ENCODE data around the gene CALU. TPM values are rescaled to one million over a fixed set of nuclear protein-coding genes. Genes with fewer than 3 reads are reported as not detected.

CALU gene
- total RNA-seq, 1 donor from 2014 or later = 280 TPM

DNA sequence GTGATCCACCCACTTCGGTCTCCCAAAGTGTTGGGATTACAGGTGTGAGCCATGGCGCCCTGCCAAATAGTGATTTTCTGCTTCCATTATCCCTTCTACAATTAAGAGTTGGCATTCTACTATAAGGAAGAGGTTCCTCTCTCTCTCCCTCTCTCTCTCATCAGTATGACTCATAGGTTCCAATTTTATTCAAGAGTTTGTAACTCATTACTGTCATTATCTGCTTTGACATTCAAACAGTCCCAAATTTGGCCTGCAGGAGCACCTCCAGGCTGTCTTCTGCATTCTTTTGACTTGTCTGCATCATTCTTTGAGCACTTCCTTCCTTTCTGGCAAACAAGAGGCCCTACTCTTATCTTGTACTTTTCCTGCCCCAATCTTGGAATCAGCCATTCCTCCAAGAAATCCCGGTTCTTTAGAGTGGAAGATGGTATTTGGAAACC lies 33.2 kb upstream of the CALU start:
- TF ChIP-seq, protein P1, sequence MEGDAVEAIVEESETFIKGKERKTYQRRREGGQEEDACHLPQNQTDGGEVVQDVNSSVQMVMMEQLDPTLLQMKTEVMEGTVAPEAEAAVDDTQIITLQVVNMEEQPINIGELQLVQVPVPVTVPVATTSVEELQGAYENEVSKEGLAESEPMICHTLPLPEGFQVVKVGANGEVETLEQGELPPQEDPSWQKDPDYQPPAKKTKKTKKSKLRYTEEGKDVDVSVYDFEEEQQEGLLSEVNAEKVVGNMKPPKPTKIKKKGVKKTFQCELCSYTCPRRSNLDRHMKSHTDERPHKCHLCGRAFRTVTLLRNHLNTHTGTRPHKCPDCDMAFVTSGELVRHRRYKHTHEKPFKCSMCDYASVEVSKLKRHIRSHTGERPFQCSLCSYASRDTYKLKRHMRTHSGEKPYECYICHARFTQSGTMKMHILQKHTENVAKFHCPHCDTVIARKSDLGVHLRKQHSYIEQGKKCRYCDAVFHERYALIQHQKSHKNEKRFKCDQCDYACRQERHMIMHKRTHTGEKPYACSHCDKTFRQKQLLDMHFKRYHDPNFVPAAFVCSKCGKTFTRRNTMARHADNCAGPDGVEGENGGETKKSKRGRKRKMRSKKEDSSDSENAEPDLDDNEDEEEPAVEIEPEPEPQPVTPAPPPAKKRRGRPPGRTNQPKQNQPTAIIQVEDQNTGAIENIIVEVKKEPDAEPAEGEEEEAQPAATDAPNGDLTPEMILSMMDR (IDR thresholded peaks at IDR 0.05; ENCODE audit: insufficient read depth, low read length, severe bottlenecking) = no peak
- no peak overlapping the region for H3K4me3 ChIP-seq (ENCODE audit: low read depth, low read length)
- FAIRE-seq = no peak
- H3K27me3 ChIP-seq (ENCODE audit: control insufficient read depth, insufficient read depth, low read length) = no peaks in the 10 kb centered on the region
- peak; percentile 35 for DNase-seq (ENCODE audit: low read depth)
- no peaks in the 10 kb centered on the region for H3K36me3 ChIP-seq (ENCODE audit: control insufficient read depth, insufficient read depth, low read length)

DNA sequence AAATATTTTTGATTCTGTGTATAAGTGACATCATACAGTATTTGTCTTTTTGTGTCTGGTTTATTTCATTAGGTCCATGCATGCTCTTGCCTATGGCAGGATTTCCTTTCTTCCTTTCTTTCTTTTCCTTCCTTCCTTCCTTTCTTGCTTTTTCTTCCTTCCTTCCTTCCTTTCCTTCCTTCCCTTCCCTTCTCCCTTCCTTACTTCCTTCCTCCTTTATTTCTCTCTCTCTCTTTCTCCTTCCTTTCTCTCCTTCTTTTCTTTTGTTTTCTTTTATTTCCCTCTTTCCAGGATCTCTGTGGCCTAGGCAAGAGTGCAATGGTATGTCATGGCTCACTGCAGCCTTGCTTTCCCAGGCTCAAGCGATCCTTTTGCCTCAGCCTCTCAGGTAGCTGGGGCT lies 31.4 kb upstream of the CALU start:
- Histone ChIP-seq H3K4me3 (ENCODE audit: low read depth, low read length) (no peak overlapping the region), H3K36me3 (ENCODE audit: control insufficient read depth, insufficient read depth, low read length) (no peaks in the 10 kb centered on the region), H3K27me3 (ENCODE audit: control insufficient read depth, insufficient read depth, low read length) (no peaks in the 10 kb centered on the region)
- TF ChIP-seq, protein P1 (IDR thresholded peaks at IDR 0.05; ENCODE audit: insufficient read depth, low read length, severe bottlenecking) = no peak
- no peak for FAIRE-seq
- no peak for DNase-seq (ENCODE audit: low read depth)

DNA sequence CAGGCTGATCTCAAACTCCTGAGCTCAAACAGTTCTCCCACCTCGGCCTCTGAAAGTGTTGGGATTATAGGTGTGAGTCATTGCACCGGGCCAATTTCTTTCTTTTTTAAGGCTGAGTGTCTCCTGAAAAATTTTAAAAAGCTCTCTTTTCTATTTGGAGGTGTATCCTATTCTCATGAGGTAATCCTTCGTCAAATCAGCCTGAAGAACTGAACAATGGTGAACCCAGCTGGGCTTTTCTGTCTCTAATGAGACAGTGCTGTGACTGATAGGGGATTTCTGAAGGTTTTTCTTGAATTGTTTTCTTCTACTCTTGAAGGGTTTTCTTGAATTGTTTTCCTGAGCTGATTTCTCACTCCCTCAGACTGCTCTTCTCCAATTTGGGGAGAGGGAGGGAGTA lies 30.9 kb upstream of the CALU start:
- H3K36me3 ChIP-seq (ENCODE audit: control insufficient read depth, insufficient read depth, low read length) = no peaks in the 10 kb centered on the region
- FAIRE-seq = no peak
- DNase-seq (ENCODE audit: low read depth) = no peak

DNA sequence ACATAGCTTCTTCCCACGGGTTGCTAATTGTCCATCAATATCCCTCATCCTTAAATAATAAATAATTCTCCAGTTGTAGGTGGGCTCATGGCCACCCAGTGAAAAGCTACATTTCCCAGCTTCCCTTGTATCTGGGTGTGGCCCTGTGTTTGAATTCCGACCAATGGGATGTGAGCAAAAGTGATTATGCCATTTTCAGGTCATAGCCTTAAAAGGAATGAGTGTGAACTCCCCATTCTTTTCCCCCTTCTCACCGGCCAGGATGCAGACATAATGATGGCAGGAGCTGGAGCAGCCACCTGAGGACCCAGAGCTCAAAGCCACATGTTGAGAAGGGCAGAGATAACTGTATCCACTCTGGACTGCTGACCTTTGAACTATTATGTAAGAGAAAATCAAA lies 30.3 kb upstream of the CALU start:
- FAIRE-seq (no peak), DNase-seq (ENCODE audit: low read depth) (no peak)
- Histone ChIP-seq H3K4me3 (ENCODE audit: low read depth, low read length) (no peak overlapping the region), H3K27me3 (ENCODE audit: control insufficient read depth, insufficient read depth, low read length) (no peaks in the 10 kb centered on the region), H3K36me3 (ENCODE audit: control insufficient read depth, insufficient read depth, low read length) (no peaks in the 10 kb centered on the region)
- TF ChIP-seq, protein P1 (IDR thresholded peaks at IDR 0.05; ENCODE audit: insufficient read depth, low read length, severe bottlenecking) = no peak

More for the DNA sequence above, 30.9 kb upstream of the CALU start:
- Histone ChIP-seq H3K27me3 (ENCODE audit: control insufficient read depth, insufficient read depth, low read length) (no peaks in the 10 kb centered on the region), H3K4me3 (ENCODE audit: low read depth, low read length) (no peak overlapping the region)
- TF ChIP-seq, protein P1 (IDR thresholded peaks at IDR 0.05; ENCODE audit: insufficient read depth, low read length, severe bottlenecking) = no peak

DNA sequence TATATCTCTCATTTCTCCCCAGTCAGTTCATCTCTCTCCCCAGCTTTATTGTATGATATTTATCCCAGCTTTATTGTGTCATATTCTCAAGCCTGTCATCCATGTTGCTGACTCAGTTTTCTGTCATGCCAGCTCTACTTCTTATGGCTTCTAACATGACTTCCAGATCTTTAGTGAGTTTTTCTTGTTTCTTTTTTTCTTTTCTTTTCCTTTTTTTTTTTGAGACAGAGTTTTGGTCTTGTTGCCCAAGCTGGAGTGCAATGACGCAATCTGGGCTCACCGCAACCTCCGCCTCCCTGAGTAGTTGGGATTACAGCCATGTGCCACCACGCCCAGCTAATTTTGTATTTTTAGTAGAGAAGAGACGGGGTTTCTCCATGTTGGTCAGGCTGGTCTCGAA lies 28.7 kb upstream of the CALU start:
- H3K36me3 ChIP-seq (ENCODE audit: control insufficient read depth, insufficient read depth, low read length) = no peaks in the 10 kb centered on the region
- no peak for FAIRE-seq
- peak; percentile 54 for DNase-seq (ENCODE audit: low read depth)
- H3K4me3 ChIP-seq (ENCODE audit: low read depth, low read length) = no peak overlapping the region
- TF ChIP-seq, protein P1 (IDR thresholded peaks at IDR 0.05; ENCODE audit: insufficient read depth, low read length, severe bottlenecking) = no peak
- no peaks in the 10 kb centered on the region for H3K27me3 ChIP-seq (ENCODE audit: control insufficient read depth, insufficient read depth, low read length)

DNA sequence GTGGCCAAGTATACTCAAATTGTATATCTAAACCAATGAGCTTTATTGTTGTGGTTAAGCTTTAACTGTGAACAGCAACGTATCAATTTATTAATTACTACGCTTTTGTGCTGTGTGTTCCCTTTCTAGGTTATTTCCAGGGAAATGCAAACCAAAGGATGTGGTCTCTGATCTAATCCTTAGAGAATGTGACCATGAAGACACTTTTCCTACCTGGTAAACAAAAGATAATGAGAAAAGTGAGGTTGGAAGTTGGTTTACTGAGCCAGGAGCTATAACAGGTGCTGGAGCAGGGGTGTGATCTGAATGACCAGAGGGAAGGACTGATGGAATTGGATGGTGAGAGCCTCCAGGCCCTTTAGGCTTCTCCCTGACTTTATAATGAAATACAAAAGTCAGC lies 25.4 kb upstream of the CALU start:
- DNase-seq (ENCODE audit: low read depth) (peak; percentile 61), FAIRE-seq (no peak)
- Histone ChIP-seq H3K36me3 (ENCODE audit: control insufficient read depth, insufficient read depth, low read length) (no peaks in the 10 kb centered on the region), H3K4me3 (ENCODE audit: low read depth, low read length) (no peak overlapping the region), H3K27me3 (ENCODE audit: control insufficient read depth, insufficient read depth, low read length) (no peaks in the 10 kb centered on the region)
- TF ChIP-seq, protein P1 (IDR thresholded peaks at IDR 0.05; ENCODE audit: insufficient read depth, low read length, severe bottlenecking) = no peak

Measured in bronchial epithelial cell (primary cell).